Fibroblast of mammary gland (primary cell): ENCODE results near the gene HPCAL1.

Experiments
- DNase-seq: peaks from one replicate; pipeline ENCODE4 v3.0.0-alpha.2; 2010; ENCODE audit warnings: low read depth
- H3K4me3 ChIP-seq: 2 replicates; pipeline ENCODE4 v1.5.1; 2011; ENCODE audit warnings: low read depth, mild to moderate bottlenecking, low read length, moderate library complexity; ENCODE audit not compliant: control insufficient read depth
- TF ChIP-seq, protein P1 (sequence below): conservative IDR thresholded peaks from 2 replicates; pipeline ENCODE4 v1.5.1; 2011; ENCODE audit warnings: low read depth, low read length, inconsistent platforms; ENCODE audit not compliant: control insufficient read depth, insufficient read depth

Gene HPCAL1

GRCh38 chr2:10414591-10414990 lies 111.9 kb downstream of the HPCAL1 start:
- TF ChIP-seq, protein P1, sequence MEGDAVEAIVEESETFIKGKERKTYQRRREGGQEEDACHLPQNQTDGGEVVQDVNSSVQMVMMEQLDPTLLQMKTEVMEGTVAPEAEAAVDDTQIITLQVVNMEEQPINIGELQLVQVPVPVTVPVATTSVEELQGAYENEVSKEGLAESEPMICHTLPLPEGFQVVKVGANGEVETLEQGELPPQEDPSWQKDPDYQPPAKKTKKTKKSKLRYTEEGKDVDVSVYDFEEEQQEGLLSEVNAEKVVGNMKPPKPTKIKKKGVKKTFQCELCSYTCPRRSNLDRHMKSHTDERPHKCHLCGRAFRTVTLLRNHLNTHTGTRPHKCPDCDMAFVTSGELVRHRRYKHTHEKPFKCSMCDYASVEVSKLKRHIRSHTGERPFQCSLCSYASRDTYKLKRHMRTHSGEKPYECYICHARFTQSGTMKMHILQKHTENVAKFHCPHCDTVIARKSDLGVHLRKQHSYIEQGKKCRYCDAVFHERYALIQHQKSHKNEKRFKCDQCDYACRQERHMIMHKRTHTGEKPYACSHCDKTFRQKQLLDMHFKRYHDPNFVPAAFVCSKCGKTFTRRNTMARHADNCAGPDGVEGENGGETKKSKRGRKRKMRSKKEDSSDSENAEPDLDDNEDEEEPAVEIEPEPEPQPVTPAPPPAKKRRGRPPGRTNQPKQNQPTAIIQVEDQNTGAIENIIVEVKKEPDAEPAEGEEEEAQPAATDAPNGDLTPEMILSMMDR = no peak
- no peak overlapping the region for H3K4me3 ChIP-seq
- no peak for DNase-seq

DNA sequence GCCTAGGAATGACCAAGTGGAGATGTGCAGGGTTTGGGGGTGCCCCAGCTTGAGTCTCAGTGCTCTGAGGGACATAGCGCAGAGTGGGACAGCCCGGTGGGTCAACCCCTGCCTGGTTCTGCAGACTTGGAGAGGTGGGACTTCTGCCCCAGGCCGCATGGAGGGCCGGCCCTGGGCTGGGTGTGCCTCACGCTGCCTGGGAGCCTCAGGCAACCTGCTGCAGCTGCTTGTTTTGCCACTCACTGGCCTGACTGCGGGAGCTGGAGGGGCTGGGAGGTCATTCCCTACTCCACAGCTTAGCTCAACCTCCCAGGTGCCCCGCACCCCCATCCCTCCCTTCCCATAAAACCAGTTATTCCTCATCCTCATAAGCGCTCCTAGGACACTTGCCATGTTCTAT lies 112.3 kb downstream of the HPCAL1 start:
- TF ChIP-seq, protein P1 = no peak
- DNase-seq = no peak
- H3K4me3 ChIP-seq = no peak overlapping the region

- no peak for DNase-seq
- H3K4me3 ChIP-seq = no peak overlapping the region
- TF ChIP-seq, protein P1 = no peak
Observed at GRCh38 chr2:10415640-10416039, 112.9 kb downstream of the HPCAL1 start.

DNA sequence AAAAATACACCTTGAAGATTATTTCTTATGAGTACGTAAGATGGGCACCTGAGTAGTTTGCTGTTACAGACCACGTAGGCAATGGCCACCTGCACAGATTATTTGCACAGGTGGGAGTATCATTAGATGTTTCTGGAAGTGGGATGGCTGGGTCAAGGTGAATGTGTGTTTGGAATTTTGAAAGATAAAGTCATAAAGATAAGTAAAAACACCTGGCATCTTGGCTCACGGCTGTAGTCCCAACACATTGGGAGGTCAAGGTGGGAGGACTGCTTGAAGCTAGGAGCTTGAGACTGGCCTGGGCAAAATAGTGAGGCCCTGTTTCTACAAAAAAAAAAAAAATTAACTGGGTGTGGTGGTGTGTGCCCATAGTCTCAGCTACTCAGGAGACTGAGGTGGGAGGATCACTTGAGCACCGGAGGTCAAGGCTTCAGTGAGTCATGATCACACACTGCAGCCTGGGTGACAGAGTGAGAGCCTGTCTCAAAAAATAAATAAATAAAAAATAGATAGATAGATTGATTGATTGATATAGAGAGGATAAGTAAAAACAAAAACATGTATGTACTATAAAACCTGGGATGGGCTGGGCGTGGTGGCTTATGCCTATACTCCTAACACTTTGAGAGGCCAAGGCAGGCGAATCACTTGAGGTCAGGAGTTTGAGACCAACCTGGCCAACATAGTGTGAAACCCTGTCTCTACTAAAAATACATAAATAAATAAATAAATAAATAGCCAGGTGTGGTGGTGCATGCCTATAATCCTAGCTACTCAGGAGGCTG lies 115.0 kb downstream of the HPCAL1 start:
- TF ChIP-seq, protein P1 = no peak
- no peak overlapping the region for H3K4me3 ChIP-seq
- no peak for DNase-seq

DNA sequence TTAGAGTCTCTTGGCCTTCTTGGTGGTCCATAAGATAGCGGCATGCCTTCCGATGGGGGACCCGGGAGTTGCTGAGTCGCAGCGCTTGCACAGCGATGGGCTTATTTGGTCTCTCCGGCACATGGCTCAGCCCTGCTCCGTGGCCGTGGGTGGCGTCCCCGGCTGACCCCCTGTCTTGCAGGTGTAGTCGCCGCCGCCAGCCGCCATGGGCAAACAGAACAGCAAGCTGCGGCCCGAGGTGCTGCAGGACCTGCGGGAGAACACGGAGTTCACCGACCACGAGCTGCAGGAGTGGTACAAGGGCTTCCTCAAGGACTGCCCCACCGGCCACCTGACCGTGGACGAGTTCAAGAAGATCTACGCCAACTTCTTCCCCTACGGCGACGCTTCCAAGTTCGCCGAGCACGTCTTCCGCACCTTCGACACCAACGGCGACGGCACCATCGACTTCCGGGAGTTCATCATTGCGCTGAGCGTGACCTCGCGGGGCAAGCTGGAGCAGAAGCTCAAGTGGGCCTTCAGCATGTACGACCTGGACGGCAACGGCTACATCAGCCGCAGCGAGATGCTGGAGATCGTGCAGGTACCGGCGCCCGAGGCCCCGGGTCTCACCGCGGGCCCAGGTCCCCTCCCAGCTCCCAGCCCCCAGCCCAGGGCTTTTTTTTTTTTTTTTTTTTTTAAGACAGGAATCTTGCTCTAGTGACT lies 117.0 kb downstream of the HPCAL1 start:
- TF ChIP-seq, protein P1 = no peak
- DNase-seq = no peak
- H3K4me3 ChIP-seq = no peak overlapping the region

DNA sequence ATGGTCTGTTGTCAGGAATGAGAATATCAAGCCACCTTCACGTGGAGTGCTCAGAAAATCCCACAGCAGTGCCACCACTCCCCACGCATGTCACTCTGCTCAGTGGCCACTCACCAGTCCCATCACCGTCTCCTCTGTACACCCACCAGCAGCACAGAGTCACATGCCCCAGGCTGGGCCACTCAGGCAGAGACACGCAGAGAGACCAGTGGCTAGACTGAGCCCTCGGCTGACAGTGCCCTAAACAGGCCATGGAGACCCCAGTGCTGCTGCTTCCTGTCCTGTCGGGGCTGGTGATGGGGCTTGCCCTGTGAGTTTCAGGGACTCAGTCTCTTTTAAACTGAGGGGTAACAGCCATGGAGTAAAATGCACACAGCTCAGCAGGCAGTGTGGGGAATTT lies 119.5 kb downstream of the HPCAL1 start:
- DNase-seq = no peak
- no peak overlapping the region for H3K4me3 ChIP-seq
- TF ChIP-seq, protein P1 = no peak
